H1 (cell line): ENCODE data around the gene SLC35F5. TPM values are rescaled to one million over a fixed set of nuclear protein-coding genes. Genes with fewer than 3 reads are reported as not detected.

ENCODE experiments used
- CTCF ChIA-PET: fragments of 300-600 bp; sonication (Branson Sonifier 250); formaldehyde crosslinking; loops from one replicate; lab custom pipeline; 2021; ENCODE audit not compliant: partially characterized antibody; lab: Charles Lee
- POLR2A ChIA-PET: fragments of 300-600 bp; sonication (Branson Sonifier 250); formaldehyde crosslinking; loops from one replicate; lab custom pipeline; 2021; ENCODE audit warnings: inconsistent platforms; ENCODE audit not compliant: partially characterized antibody; lab: Charles Lee
- DNase-seq, 2 experiments: peaks; one replicate each; pipeline versions ENCODE4 v3.0.0 to v3.0.0-alpha.2; 2010 to 2022; ENCODE audit warnings: low spot score in 2 of 2, low read depth in 1 of 2, mixed read lengths in 1 of 2
- FAIRE-seq: peaks from 2 replicates; lab custom pipeline; 2011; peaks lifted over from hg19 to GRCh38; lab: Jason Lieb, UNC
- H2AFZ ChIP-seq: 2 replicates; pipeline ENCODE4 v1.8.1; 2012; ENCODE audit warnings: low read length, inconsistent platforms
- H2AK5ac ChIP-seq: 2 replicates; pipeline ENCODE4 v1.6.1; 2013; ENCODE audit warnings: low read depth, low read length
- H2BK120ac ChIP-seq: replicated peaks from 2 replicates; pipeline ENCODE3; 2013; ENCODE audit warnings: low read depth, low read length, inconsistent platforms
- H2BK12ac ChIP-seq: 2 replicates; pipeline ENCODE4 v1.6.1; 2013; ENCODE audit warnings: low read depth, low read length
- H2BK15ac ChIP-seq: 2 replicates; pipeline ENCODE4 v1.6.1; 2013; ENCODE audit warnings: low read length
- H2BK20ac ChIP-seq: 2 replicates; pipeline ENCODE4 v1.6.1; 2013; ENCODE audit warnings: low read length
- H2BK5ac ChIP-seq: 2 replicates; pipeline ENCODE4 v1.6.1; 2013; ENCODE audit warnings: low read depth, low read length
- H3K14ac ChIP-seq: 2 replicates; pipeline ENCODE4 v1.6.1; 2013; ENCODE audit warnings: inconsistent platforms; ENCODE audit not compliant: insufficient read length
- H3K18ac ChIP-seq: 2 replicates; pipeline ENCODE4 v1.6.1; 2013; ENCODE audit warnings: low read length; ENCODE audit errors: extremely low read depth
- H3K23ac ChIP-seq: 2 replicates; pipeline ENCODE4 v1.6.1; 2013; ENCODE audit warnings: inconsistent platforms; ENCODE audit not compliant: insufficient read length
- H3K23me2 ChIP-seq: 2 replicates; pipeline ENCODE4 v1.6.1; 2013; ENCODE audit warnings: low read depth, low read length
- H3K27ac ChIP-seq: 2 replicates; pipeline ENCODE4 v1.6.1; 2011; ENCODE audit warnings: low read depth, low read length, inconsistent platforms
- H3K27me3 ChIP-seq, 4 experiments: replicated peaks in 1 of 4; 1 replicate in 1 of 4; 2 replicates in 3 of 4; pipeline versions ENCODE4 v1.6.1 to v1.8.1; 2011 to 2013; ENCODE audit warnings: low read length in 3 of 4, mild to moderate bottlenecking in 3 of 4, inconsistent platforms in 2 of 4, mixed read lengths in 2 of 4, moderate library complexity in 1 of 4; ENCODE audit not compliant: control insufficient read depth in 3 of 4, insufficient read depth in 3 of 4; ENCODE audit errors: extremely low read depth in 1 of 4
- H3K36me3 ChIP-seq, 4 experiments: 2 replicates each; pipeline versions ENCODE4 v1.6.1 to v1.8.1; 2011 to 2013; ENCODE audit warnings: mild to moderate bottlenecking in 4 of 4, low read length in 3 of 4, moderate library complexity in 2 of 4, control low read depth in 1 of 4, inconsistent platforms in 1 of 4; ENCODE audit not compliant: insufficient read depth in 4 of 4, control insufficient read depth in 2 of 4
- H3K4ac ChIP-seq: replicated peaks from 2 replicates; pipeline ENCODE3; 2013; ENCODE audit warnings: low read length, low read depth, mixed read lengths, inconsistent platforms; ENCODE audit not compliant: insufficient read length
- H3K4me1 ChIP-seq, 4 experiments: replicated peaks in 1 of 4; 1 replicate in 1 of 4; 2 replicates in 3 of 4; pipeline versions ENCODE4 v1.6.1 to v1.8.1; 2011 to 2013; ENCODE audit warnings: low read length in 3 of 4, inconsistent platforms in 2 of 4, mixed read lengths in 1 of 4; ENCODE audit not compliant: insufficient read depth in 4 of 4, control insufficient read depth in 3 of 4
- H3K4me2 ChIP-seq, 2 experiments: 2 replicates each; pipeline versions ENCODE4 v1.6.1 to v1.8.1; 2011 to 2013; ENCODE audit warnings: low read depth in 2 of 2, low read length in 2 of 2, control low read depth in 1 of 2, inconsistent platforms in 1 of 2, mild to moderate bottlenecking in 1 of 2; ENCODE audit not compliant: insufficient read depth in 1 of 2
- H3K4me3 ChIP-seq, 4 experiments: fragments of 200-600, 300-600 bp in 1 of 4; sonication (generic), shearing (Covaris generic), sonication (Bioruptor Twin) in 1 of 4; 2 replicates each; pipeline versions ENCODE4 v1.5.1 to v1.8.1; 2011 to 2016; ENCODE audit warnings: low read length in 4 of 4, low read depth in 3 of 4, control low read depth in 2 of 4, inconsistent platforms in 2 of 4, mild to moderate bottlenecking in 2 of 4, mixed read lengths in 1 of 4, moderate library complexity in 1 of 4; ENCODE audit not compliant: insufficient read depth in 2 of 4; ENCODE audit errors: extremely low read depth in 1 of 4
- H3K56ac ChIP-seq: replicated peaks from 2 replicates; pipeline ENCODE3; 2013; ENCODE audit warnings: low read depth, mild to moderate bottlenecking, mixed read lengths, low read length, inconsistent platforms; ENCODE audit not compliant: insufficient read length
- H3K79me1 ChIP-seq: 2 replicates; pipeline ENCODE4 v1.6.1; 2013; ENCODE audit warnings: low read depth, low read length, control low read depth
- H3K79me2 ChIP-seq, 2 experiments: 2 replicates each; pipeline versions ENCODE4 v1.6.1 to v1.8.1; 2012 to 2013; ENCODE audit warnings: low read length in 2 of 2, mild to moderate bottlenecking in 2 of 2, inconsistent platforms in 1 of 2; ENCODE audit not compliant: insufficient read depth in 2 of 2, control insufficient read depth in 1 of 2
- H3K9ac ChIP-seq, 4 experiments: replicated peaks in 1 of 4; 1 replicate in 1 of 4; 2 replicates in 3 of 4; pipeline versions ENCODE4 v1.6.1 to v1.8.1; 2011 to 2013; ENCODE audit warnings: low read depth in 3 of 4, low read length in 3 of 4, control low read depth in 2 of 4, mild to moderate bottlenecking in 2 of 4, moderate library complexity in 2 of 4, inconsistent platforms in 1 of 4; ENCODE audit errors: extremely low read depth in 1 of 4
- H3K9me3 ChIP-seq, 2 experiments: 2 replicates each; pipeline versions ENCODE4 v1.6.1 to v1.8.1; 2012 to 2013; ENCODE audit warnings: mild to moderate bottlenecking in 2 of 2, moderate library complexity in 2 of 2, control low read depth in 1 of 2, inconsistent platforms in 1 of 2, low read depth in 1 of 2, low read length in 1 of 2, mixed read lengths in 1 of 2; ENCODE audit not compliant: insufficient read depth in 2 of 2
- H4K20me1 ChIP-seq, 2 experiments: replicated peaks in 1 of 2; 2 replicates each; pipeline versions ENCODE3 to v1.8.1; 2011 to 2013; ENCODE audit warnings: inconsistent platforms in 2 of 2, low read length in 2 of 2, mild to moderate bottlenecking in 1 of 2; ENCODE audit not compliant: insufficient read depth in 2 of 2, control insufficient read depth in 1 of 2
- H4K5ac ChIP-seq: 2 replicates; pipeline ENCODE4 v1.6.1; 2013; ENCODE audit warnings: low read length, low read depth, mixed read lengths, inconsistent platforms; ENCODE audit not compliant: insufficient read length
- H4K8ac ChIP-seq: 2 replicates; pipeline ENCODE4 v1.8.0; 2013; ENCODE audit warnings: mild to moderate bottlenecking, moderate library complexity, low read length, inconsistent platforms; ENCODE audit not compliant: insufficient read depth; ENCODE audit errors: extremely low read depth
- H4K91ac ChIP-seq: replicated peaks from 2 replicates; pipeline ENCODE3; 2013; ENCODE audit warnings: low read length, mixed read lengths, inconsistent platforms; ENCODE audit not compliant: insufficient read length
- CEBPB ChIP-seq: IDR thresholded peaks from 2 replicates; pipeline ENCODE4 v1.6.1; 2012; ENCODE audit warnings: low read depth, low read length
- CHD2 ChIP-seq: IDR thresholded peaks from 2 replicates; pipeline ENCODE4 v1.6.1; 2012; ENCODE audit warnings: low read length, improper control_type of control experiment
- CTBP2 ChIP-seq: IDR thresholded peaks from 2 replicates; pipeline ENCODE4 v1.7.0; 2011; ENCODE audit warnings: borderline replicate concordance, mild to moderate bottlenecking, moderate library complexity, mixed read lengths, low read length; ENCODE audit not compliant: insufficient read depth, insufficient read length
- GABPA ChIP-seq: IDR thresholded peaks from 2 replicates; pipeline ENCODE4 v1.6.1; 2011; ENCODE audit warnings: mild to moderate bottlenecking, low read length, moderate library complexity, borderline replicate concordance; ENCODE audit not compliant: insufficient read depth
- HDAC2 ChIP-seq, 2 experiments: fragments of 300-600 bp in 1 of 2; sonication (generic) in 1 of 2; IDR thresholded peaks; 2 replicates each; pipeline ENCODE4 v1.6.1; 2011 to 2012; ENCODE audit warnings: low read depth in 2 of 2, low read length in 2 of 2, mild to moderate bottlenecking in 2 of 2, moderate library complexity in 2 of 2, borderline replicate concordance in 1 of 2, inconsistent platforms in 1 of 2
- JUN ChIP-seq: IDR thresholded peaks from 2 replicates; pipeline ENCODE4 v1.6.1; 2011; ENCODE audit warnings: low read depth, mild to moderate bottlenecking, improper control_type of control experiment, low read length
- KDM4A ChIP-seq: IDR thresholded peaks from one replicate; pipeline ENCODE4 v1.7.1; 2012; ENCODE audit warnings: low read depth, mild to moderate bottlenecking, moderate library complexity, low read length, inconsistent platforms; ENCODE audit not compliant: severe bottlenecking
- KDM5A ChIP-seq: fragments of 200-600 bp; IDR thresholded peaks from 2 replicates; pipeline ENCODE4 v1.7.1; 2012; ENCODE audit warnings: mild to moderate bottlenecking, low read length, inconsistent platforms, mixed read lengths
- SIN3A ChIP-seq, 2 experiments: IDR thresholded peaks in 1 of 2; conservative IDR thresholded peaks in 1 of 2; 2 replicates each; pipeline ENCODE4 v1.6.1; 2011 to 2012; ENCODE audit warnings: low read length in 2 of 2, improper control_type of control experiment in 1 of 2, low read depth in 1 of 2, mild to moderate bottlenecking in 1 of 2
- TAF1 ChIP-seq: IDR thresholded peaks from 2 replicates; pipeline ENCODE4 v1.6.1; 2011; ENCODE audit warnings: mild to moderate bottlenecking, low read depth, low read length
- WGBS, 2 experiments: shearing (Covaris generic) in 1 of 2; methylation state at CpG; one replicate each; pipeline versions ENCODE4 v1.1.6 to v1.1.7; 2013 to 2015; ENCODE audit warnings: low lambda C conversion rate in 2 of 2, mixed read lengths in 2 of 2, inconsistent platforms in 1 of 2, low coverage in 1 of 2, missing lambda C conversion rate in 1 of 2; ENCODE audit not compliant: insufficient replicate concordance in 2 of 2, insufficient coverage in 1 of 2, insufficient read length in 1 of 2; ENCODE audit errors: extremely low coverage in 1 of 2, missing lambda C conversion rate in 1 of 2; 5-methylcytosine and 5-hydroxymethylcytosine counted together
- polyA plus RNA-seq, 7 experiments: library from polyadenylated mRNA; depleted of rRNA in 3 of 7; stranded (reverse) in 5 of 7; unstranded in 2 of 7; fragments of >200 nt in 5 of 7; fragments of 200-250 nt in 2 of 7; gene quantifications; 1 replicate in 5 of 7; 2 replicates in 1 of 7; 4 replicates in 1 of 7; pipeline versions ENCODE4 v1.2.1 to v1.2.3, GENCODE V29; 2011 to 2013; ENCODE audit warnings: missing spikeins in 2 of 7, mixed read lengths in 2 of 7
- total RNA-seq: library from RNA; stranded (reverse); fragmentation: NEBNext Ultra II Directional; extraction: Animal tissue kit (Norgen Biotek cat#: 25700); gene quantifications from 2 replicates; pipeline ENCODE4 v1.2.1, GENCODE V29; 2021
- TF ChIP-seq, protein P1 (sequence below): IDR thresholded peaks from 2 replicates; pipeline ENCODE4 v1.6.1; 2012; ENCODE audit warnings: inconsistent platforms

SLC35F5 gene
- total and polyA plus RNA-seq, 2 of the 8 experiments (the other 6 are each of a cell fraction or from before 2014, with no cell fraction given) = 11.8 to 22.2 TPM

DNA sequence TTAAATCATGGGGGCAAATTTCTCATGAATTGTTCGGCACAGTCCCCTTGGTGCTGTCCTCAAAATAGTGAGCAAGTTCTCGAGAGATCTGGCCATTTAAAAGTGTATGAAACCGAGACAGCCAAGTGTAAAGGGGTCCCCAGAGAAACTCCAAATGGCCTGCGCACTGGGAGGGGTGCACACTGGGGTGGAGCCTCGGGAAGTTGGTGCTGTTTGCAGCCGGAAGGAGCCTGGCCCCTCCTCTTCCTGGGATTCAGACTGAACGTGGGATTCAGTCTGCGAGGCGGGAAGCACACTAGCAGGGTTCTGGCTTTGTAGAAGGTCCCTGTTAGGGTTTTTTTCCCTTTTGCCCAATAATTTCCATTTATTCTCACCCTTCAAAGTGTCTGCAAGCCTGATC lies 80.6 kb downstream of the SLC35F5 start:
- no peak overlapping the region for H2BK5ac ChIP-seq
- no peak overlapping the region for H2BK120ac ChIP-seq
- H2BK20ac ChIP-seq = no peak overlapping the region
- no peak overlapping the region for H3K4ac ChIP-seq
- peaks cover 0 to 12% (median 0%) of the 10 kb centered on the region in 4 experiments; a peak in 1 of 7 replicates for H3K27me3 ChIP-seq
- H3K18ac ChIP-seq = no peak overlapping the region
- POLR2A ChIA-PET = no interaction called here
- no peak overlapping the region for H4K5ac ChIP-seq
- no peak overlapping the region for H2BK15ac ChIP-seq
- no peaks in the 10 kb centered on the region for H3K36me3 ChIP-seq
- no peak for DNase-seq
- no peak overlapping the region for H2AFZ ChIP-seq
- H3K4me3 ChIP-seq = no peak overlapping the region
- no peak overlapping the region for H4K91ac ChIP-seq
- 74% methylated on average over 9 of the region's 9 CpGs; no CpG with 5 or more reads in 1 of the 2 experiments for WGBS, 2 experiments
- no peak overlapping the region for H2BK12ac ChIP-seq
- H3K23ac ChIP-seq = no peak overlapping the region
- no peak overlapping the region for H3K14ac ChIP-seq
- CTCF ChIA-PET = no interaction called here
- no peaks in the 10 kb centered on the region for H4K20me1 ChIP-seq
- no peak overlapping the region for H3K27ac ChIP-seq
- H3K4me1 ChIP-seq = peaks cover 2 to 9% (median 5%) of the 10 kb centered on the region in 4 experiments; a peak in 4 of 7 replicates
- H3K23me2 ChIP-seq = no peaks in the 10 kb centered on the region; the same call in 1 of the 2 replicates
- H3K79me1 ChIP-seq = no peaks in the 10 kb centered on the region
- no peak overlapping the region for H3K4me2 ChIP-seq
- H4K8ac ChIP-seq = no peak overlapping the region
- H3K79me2 ChIP-seq = no peaks in the 10 kb centered on the region
- no peak for FAIRE-seq
- no peak overlapping the region for H3K9ac ChIP-seq
- H3K9me3 ChIP-seq = no peaks in the 10 kb centered on the region
- H3K56ac ChIP-seq = no peak overlapping the region
- H2AK5ac ChIP-seq = no peak overlapping the region
- TF ChIP-seq JUN = no peak
- TF ChIP-seq TAF1 = no peak
- TF ChIP-seq HDAC2 (IDR thresholded peaks at IDR 0.05; ENCODE audit: borderline replicate concordance in 1 of 2, low read depth in 2 of 2, low read length in 2 of 2) = no peak
- no peak for TF ChIP-seq SIN3A (conservative IDR thresholded peaks at IDR 0.05 in 1 of 2, IDR thresholded peaks at IDR 0.05 in 1 of 2; ENCODE audit: low read depth in 1 of 2, low read length in 2 of 2)
- no peak for TF ChIP-seq KDM4A
- TF ChIP-seq, protein P1, sequence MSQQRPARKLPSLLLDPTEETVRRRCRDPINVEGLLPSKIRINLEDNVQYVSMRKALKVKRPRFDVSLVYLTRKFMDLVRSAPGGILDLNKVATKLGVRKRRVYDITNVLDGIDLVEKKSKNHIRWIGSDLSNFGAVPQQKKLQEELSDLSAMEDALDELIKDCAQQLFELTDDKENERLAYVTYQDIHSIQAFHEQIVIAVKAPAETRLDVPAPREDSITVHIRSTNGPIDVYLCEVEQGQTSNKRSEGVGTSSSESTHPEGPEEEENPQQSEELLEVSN = no peak
- no peak for TF ChIP-seq CTBP2
- no peak for TF ChIP-seq CHD2
- TF ChIP-seq CEBPB = no peak
- TF ChIP-seq KDM5A = no peak
- no peak for TF ChIP-seq GABPA
